ENCODE measurements around the gene MLC1.

MLC1 gene

DNA sequence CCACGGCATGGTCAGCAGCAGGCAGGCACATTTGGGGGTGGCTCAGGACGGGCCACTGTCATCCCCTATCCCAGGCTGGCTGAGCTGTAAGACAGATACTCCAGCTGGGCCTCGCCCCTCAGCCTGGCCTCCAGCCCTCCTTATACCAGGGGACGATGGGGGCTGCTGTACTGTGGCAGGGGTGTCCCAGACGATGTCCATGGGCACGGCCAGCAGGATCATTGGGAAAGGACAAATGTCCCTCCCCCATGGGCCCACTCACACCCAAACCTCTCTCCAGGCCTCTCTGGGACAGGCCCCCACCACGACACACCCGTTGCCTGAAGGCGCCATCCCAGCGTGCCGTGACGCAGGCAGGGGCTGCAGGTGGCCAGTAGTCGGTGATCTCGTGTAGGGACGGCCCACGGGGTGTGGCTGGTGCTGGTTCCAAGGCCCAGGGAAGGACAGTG is 71.1 kb downstream of the MLC1 start:
- no peak for DNase-seq (ENCODE audit: low spot score in 2 of 2)
- Mint-ChIP-seq H3K36me3 (peaks cover 9% of the 10 kb centered on the region), H3K4me1 (peaks cover 19% of the 10 kb centered on the region), H3K27ac (no peak overlapping the region), H3K9me3 (no peaks in the 10 kb centered on the region), H3K4me3 (peak overlapping the region; percentile 41)
- ATAC-seq = no peak

- Mint-ChIP-seq H3K4me3 (peak within 1 kb of the TSS; percentile 78), H3K27ac (peak within 1 kb of the TSS; percentile 91), H3K4me1 (peaks cover 19% of the 10 kb centered on the region), H3K9me3 (no peaks in the 10 kb centered on the region), H3K36me3 (peaks cover 9% of the 10 kb centered on the region)
- ATAC-seq (no peak), DNase-seq (ENCODE audit: low spot score in 2 of 2) (no peak)
These were observed 72.7 kb downstream of the MLC1 start, which contains the start of gene IL17REL for GRCh38 chr22:50012211-50013181. Gene IL17REL (minus strand): TSS chr22:50012765. CDS start chr22:50012646, 119 bp downstream.

DNA sequence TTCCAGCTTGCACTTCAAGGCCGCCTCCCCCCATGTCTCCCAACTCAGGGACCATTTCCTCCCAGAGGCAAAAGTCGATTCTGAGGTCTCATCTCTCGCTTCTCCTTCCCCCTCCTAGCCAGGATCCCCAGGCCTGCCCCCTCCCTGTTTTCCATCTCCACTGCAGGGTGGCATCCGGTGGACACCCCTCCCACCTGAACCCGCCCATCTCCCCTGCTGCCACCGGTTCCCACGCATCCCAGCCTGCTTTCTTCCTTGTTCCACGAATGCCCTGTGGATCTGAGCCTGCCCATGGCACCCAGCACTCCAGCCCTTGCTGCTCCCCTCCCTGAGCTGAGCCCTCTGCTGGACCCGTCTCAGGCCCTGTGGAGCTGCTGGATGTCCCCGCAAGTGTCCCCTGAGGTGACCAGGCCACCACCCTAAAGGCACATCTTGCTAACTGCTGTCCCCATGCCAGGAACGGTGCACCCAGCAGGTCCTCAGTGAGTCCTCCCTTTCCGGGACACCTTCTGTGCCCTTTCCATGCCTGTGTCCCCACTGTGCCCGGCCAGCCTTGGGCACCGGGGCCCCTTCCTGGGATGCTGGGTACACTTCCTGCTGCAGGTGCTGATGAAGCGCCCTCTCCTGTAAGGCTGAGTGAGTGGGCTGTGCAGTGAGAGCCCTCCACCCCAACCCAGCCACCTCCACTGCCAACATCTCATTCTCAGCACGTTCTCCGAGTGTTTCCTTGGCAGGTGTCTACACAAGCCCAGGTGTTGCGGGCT is 73.6 kb downstream of the MLC1 start:
- peak overlapping the region; percentile 78 for H3K4me3 Mint-ChIP-seq
- peaks cover 9% of the 10 kb centered on the region for H3K36me3 Mint-ChIP-seq
- H3K27ac Mint-ChIP-seq = peak overlapping the region; percentile 91
- H3K9me3 Mint-ChIP-seq = no peaks in the 10 kb centered on the region
- peaks cover 19% of the 10 kb centered on the region for H3K4me1 Mint-ChIP-seq
- no peak for DNase-seq (ENCODE audit: low spot score in 2 of 2)
- ATAC-seq = no peak

- H3K36me3 Mint-ChIP-seq = peaks cover 14% of the 10 kb centered on the region
These were observed 74.4 kb downstream of the MLC1 start for GRCh38 chr22:50010676-50011446.

GRCh38 chr22:50009765-50010675 is 75.2 kb downstream of the MLC1 start:
- Mint-ChIP-seq H3K4me1 (peaks cover 24% of the 10 kb centered on the region), H3K4me3 (peak overlapping the region; percentile 78), H3K27ac (no peak overlapping the region), H3K9me3 (no peaks in the 10 kb centered on the region), H3K36me3 (peaks cover 14% of the 10 kb centered on the region)
- DNase-seq (ENCODE audit: low spot score in 2 of 2) (no peak), ATAC-seq (no peak)

More at GRCh38 chr22:50010676-50011446, 74.4 kb downstream of the MLC1 start:
- DNase-seq (ENCODE audit: low spot score in 2 of 2) (peak in 1 of 2 donors; percentile 73), ATAC-seq (peak; percentile 61)
- H3K9me3 Mint-ChIP-seq = no peaks in the 10 kb centered on the region
- H3K4me1 Mint-ChIP-seq = peaks cover 19% of the 10 kb centered on the region
- H3K4me3 Mint-ChIP-seq = peak overlapping the region; percentile 78
- H3K27ac Mint-ChIP-seq = peak overlapping the region; percentile 91
